ENCODE results near the gene TEAD1. TPM values are rescaled to one million over a fixed set of nuclear protein-coding genes. Genes with fewer than 3 reads are reported as not detected.

TEAD1 gene
- total RNA-seq, 2 donors from 2014 or later = 32.7 to 56.7 TPM

DNA sequence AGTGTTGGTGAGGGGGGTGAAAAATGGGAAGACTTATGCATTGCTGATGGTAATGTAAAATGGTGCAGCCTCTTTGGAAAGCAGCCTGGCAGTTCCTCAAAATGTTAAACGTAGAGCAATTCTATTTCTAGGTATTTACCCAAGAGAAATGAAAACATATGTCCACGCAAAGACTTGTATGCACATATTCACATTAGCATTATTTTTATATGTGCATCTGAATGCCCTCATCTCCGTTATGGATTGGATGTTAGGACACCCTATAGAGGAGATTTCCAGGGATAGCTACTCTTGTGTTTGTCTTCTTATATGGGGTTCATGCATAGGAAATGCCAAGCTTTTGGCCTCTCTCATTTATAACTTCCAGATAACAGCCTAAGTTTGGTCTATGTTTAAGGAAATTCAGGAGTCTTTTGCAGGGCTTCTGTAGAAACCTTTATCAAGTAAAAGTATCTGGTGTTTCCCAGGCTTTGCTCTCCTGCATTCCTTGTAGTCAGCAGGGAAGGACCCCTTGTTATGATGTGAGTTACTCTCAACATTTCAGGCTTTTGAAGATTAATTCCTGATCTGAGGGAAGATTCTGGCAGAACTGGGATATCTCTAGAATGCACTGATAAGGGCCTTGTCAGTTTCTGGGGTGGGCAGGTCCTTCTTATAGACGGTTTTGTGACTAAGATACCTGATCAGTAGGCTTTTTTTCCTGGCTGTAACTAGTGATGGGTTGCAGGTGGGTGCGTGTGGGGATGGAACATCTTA, 116.8 kb downstream of the TEAD1 start:
- no peaks in the 10 kb centered on the region for H3K4me1 ChIP-seq
- intact Hi-C loops (cut with DNase I) = loop anchor here (10.0 kb wide), 1 partner anchor 56 kb away; no protein-coding TSS in a partner anchor
- H3K27ac ChIP-seq = no peak overlapping the region
- DNase-seq = no peak
- TF ChIP-seq, protein P1, sequence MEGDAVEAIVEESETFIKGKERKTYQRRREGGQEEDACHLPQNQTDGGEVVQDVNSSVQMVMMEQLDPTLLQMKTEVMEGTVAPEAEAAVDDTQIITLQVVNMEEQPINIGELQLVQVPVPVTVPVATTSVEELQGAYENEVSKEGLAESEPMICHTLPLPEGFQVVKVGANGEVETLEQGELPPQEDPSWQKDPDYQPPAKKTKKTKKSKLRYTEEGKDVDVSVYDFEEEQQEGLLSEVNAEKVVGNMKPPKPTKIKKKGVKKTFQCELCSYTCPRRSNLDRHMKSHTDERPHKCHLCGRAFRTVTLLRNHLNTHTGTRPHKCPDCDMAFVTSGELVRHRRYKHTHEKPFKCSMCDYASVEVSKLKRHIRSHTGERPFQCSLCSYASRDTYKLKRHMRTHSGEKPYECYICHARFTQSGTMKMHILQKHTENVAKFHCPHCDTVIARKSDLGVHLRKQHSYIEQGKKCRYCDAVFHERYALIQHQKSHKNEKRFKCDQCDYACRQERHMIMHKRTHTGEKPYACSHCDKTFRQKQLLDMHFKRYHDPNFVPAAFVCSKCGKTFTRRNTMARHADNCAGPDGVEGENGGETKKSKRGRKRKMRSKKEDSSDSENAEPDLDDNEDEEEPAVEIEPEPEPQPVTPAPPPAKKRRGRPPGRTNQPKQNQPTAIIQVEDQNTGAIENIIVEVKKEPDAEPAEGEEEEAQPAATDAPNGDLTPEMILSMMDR (IDR thresholded peaks at IDR 0.05) = no peak
- H3K36me3 ChIP-seq = no peaks in the 10 kb centered on the region
- no peaks in the 10 kb centered on the region for H3K9me3 ChIP-seq
- no peaks in the 10 kb centered on the region for H3K27me3 ChIP-seq
- H3K9ac ChIP-seq (ENCODE audit: low read depth in 2 of 2, low read length in 2 of 2) = no peak overlapping the region
- H3K4me3 ChIP-seq = no peak overlapping the region

GRCh38 chr11:12792018-12792417, 117.8 kb downstream of the TEAD1 start:
- H3K4me1 ChIP-seq = no peaks in the 10 kb centered on the region
- TF ChIP-seq, protein P1 (IDR thresholded peaks at IDR 0.05) = no peak
- DNase-seq = no peak
- no peaks in the 10 kb centered on the region for H3K36me3 ChIP-seq
- H3K27me3 ChIP-seq = no peaks in the 10 kb centered on the region
- no peaks in the 10 kb centered on the region for H3K9me3 ChIP-seq
- H3K4me3 ChIP-seq = no peak overlapping the region
- no peak overlapping the region for H3K9ac ChIP-seq (ENCODE audit: low read depth in 2 of 2, low read length in 2 of 2)
- intact Hi-C loops (cut with DNase I) = loop anchor here (10.0 kb wide), 1 partner anchor 57 kb away; no protein-coding TSS in a partner anchor
- no peak overlapping the region for H3K27ac ChIP-seq

DNA sequence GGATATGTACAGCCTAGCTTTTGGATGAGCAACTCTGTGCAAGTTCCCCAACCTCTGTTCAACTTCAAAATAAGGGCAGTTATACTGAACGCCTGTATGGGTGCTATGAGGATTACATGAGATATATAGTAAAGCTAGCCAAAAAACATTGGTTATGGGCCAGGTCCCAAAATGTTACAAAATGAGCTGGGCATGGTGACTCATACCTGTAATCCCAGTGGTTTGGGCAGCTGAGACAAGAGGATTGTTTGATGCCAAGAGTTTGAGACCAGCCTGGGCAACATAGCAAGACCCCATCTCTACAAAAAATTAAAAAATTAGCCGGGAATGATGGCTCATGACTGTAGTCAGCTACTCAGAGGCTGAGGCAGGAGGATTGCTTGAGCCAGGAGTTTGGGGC, 118.4 kb downstream of the TEAD1 start:
- Histone ChIP-seq H3K9me3 (no peaks in the 10 kb centered on the region), H3K4me3 (no peak overlapping the region), H3K27me3 (no peaks in the 10 kb centered on the region), H3K27ac (no peak overlapping the region), H3K4me1 (no peaks in the 10 kb centered on the region), H3K9ac (ENCODE audit: low read depth in 2 of 2, low read length in 2 of 2) (no peak overlapping the region), H3K36me3 (no peaks in the 10 kb centered on the region)
- intact Hi-C loops (cut with DNase I) = loop anchor here (10.0 kb wide), 1 partner anchor 58 kb away; no protein-coding TSS in a partner anchor
- TF ChIP-seq, protein P1 (IDR thresholded peaks at IDR 0.05) = no peak
- no peak for DNase-seq

GRCh38 chr11:12793065-12793464, 118.8 kb downstream of the TEAD1 start:
- no peaks in the 10 kb centered on the region for H3K36me3 ChIP-seq
- intact Hi-C loops (cut with DNase I) = loop anchor here (10.0 kb wide), 1 partner anchor 58 kb away; no protein-coding TSS in a partner anchor
- no peak overlapping the region for H3K27ac ChIP-seq
- no peak overlapping the region for H3K4me3 ChIP-seq
- H3K4me1 ChIP-seq = no peaks in the 10 kb centered on the region
- TF ChIP-seq, protein P1 (IDR thresholded peaks at IDR 0.05) = no peak
- H3K9me3 ChIP-seq = no peaks in the 10 kb centered on the region
- no peak overlapping the region for H3K9ac ChIP-seq (ENCODE audit: low read depth in 2 of 2, low read length in 2 of 2)
- DNase-seq = no peak
- no peaks in the 10 kb centered on the region for H3K27me3 ChIP-seq

DNA sequence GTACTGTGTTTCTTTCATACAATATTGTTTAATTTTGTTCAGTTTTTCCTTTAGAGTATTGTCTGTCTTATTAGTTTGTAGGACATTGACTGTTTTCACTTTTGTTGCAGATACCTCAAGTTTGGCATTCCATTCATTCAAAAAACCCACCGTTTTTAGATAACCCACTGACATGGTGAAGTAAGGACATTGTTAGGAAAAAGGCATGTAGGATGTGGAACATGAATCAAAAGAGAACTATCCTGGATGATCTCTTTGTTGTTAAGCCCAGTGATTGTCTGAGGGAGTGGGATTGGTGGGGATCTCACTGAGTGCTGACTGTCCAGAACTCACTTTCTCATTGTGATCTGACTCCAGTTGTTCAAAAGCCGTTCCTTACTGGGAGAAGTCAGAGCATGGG, 119.3 kb downstream of the TEAD1 start:
- Histone ChIP-seq H3K9ac (ENCODE audit: low read depth in 2 of 2, low read length in 2 of 2) (no peak overlapping the region), H3K4me3 (no peak overlapping the region), H3K36me3 (no peaks in the 10 kb centered on the region), H3K9me3 (no peaks in the 10 kb centered on the region), H3K27ac (no peak overlapping the region), H3K4me1 (no peaks in the 10 kb centered on the region), H3K27me3 (no peaks in the 10 kb centered on the region)
- no peak for DNase-seq
- intact Hi-C loops (cut with DNase I) = loop anchor here (10.0 kb wide), 1 partner anchor 59 kb away; no protein-coding TSS in a partner anchor
- TF ChIP-seq, protein P1 (IDR thresholded peaks at IDR 0.05) = no peak

Measured in colonic mucosa (tissue), 4 donors.